ENCODE results near the gene VAT1.

DNA sequence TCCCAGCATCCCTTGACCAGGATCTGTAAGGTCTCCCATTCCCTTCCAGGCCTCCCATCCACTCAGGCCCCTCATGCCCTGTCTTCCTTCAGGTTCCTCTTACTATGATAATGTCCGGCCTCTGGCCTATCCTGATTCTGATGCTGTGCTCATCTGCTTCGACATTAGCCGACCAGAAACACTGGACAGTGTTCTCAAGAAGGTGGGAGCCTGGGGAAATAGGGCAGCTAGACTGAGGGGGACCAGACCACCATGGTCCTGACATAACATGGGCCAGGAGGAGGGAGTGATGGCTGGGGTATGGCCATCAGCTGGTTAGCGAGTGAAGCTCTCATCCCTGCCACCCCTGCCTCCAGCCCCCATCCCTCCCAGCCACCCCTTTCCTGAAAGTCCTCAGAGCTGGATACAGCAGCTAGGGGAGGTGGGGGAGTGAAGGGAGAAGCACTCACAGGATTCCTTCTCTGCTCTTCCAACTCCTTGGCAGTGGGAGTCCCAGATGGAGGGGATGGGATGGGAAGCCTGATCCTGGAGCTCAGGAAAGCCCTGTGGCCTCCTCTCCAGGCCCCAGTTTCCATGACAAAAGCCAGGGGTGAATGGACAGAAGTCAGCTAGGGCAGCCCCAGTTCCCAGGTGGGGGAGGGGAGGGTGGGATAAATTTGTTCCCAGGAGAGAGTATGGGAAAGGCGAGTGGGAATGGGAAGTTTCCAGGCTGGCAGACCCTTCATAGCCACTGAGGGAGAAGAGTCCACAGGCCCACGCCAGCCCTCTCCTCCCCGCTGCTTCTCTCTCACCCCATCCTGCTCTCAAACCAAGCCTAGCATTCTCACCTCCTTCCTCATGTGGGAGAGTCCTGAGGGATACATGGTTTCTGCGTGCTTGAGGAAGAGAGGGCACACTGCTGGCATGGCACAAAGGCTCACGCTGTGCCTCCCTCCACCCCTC lies 5.2 kb upstream of the VAT1 start:
- no peak for TF ChIP-seq CEBPB (IDR thresholded peaks at IDR 0.05)
- TF ChIP-seq, protein P1, sequence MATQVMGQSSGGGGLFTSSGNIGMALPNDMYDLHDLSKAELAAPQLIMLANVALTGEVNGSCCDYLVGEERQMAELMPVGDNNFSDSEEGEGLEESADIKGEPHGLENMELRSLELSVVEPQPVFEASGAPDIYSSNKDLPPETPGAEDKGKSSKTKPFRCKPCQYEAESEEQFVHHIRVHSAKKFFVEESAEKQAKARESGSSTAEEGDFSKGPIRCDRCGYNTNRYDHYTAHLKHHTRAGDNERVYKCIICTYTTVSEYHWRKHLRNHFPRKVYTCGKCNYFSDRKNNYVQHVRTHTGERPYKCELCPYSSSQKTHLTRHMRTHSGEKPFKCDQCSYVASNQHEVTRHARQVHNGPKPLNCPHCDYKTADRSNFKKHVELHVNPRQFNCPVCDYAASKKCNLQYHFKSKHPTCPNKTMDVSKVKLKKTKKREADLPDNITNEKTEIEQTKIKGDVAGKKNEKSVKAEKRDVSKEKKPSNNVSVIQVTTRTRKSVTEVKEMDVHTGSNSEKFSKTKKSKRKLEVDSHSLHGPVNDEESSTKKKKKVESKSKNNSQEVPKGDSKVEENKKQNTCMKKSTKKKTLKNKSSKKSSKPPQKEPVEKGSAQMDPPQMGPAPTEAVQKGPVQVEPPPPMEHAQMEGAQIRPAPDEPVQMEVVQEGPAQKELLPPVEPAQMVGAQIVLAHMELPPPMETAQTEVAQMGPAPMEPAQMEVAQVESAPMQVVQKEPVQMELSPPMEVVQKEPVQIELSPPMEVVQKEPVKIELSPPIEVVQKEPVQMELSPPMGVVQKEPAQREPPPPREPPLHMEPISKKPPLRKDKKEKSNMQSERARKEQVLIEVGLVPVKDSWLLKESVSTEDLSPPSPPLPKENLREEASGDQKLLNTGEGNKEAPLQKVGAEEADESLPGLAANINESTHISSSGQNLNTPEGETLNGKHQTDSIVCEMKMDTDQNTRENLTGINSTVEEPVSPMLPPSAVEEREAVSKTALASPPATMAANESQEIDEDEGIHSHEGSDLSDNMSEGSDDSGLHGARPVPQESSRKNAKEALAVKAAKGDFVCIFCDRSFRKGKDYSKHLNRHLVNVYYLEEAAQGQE (IDR thresholded peaks at IDR 0.05; ENCODE audit: low read depth), result no peak
- no peak for TF ChIP-seq TCF12 (IDR thresholded peaks at IDR 0.05; ENCODE audit: low read depth)
- TF ChIP-seq EGR1 (IDR thresholded peaks at IDR 0.05), result no peak
- TF ChIP-seq, protein P2, sequence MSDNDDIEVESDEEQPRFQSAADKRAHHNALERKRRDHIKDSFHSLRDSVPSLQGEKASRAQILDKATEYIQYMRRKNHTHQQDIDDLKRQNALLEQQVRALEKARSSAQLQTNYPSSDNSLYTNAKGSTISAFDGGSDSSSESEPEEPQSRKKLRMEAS (IDR thresholded peaks at IDR 0.05), result no peak
- TF ChIP-seq, protein P3, sequence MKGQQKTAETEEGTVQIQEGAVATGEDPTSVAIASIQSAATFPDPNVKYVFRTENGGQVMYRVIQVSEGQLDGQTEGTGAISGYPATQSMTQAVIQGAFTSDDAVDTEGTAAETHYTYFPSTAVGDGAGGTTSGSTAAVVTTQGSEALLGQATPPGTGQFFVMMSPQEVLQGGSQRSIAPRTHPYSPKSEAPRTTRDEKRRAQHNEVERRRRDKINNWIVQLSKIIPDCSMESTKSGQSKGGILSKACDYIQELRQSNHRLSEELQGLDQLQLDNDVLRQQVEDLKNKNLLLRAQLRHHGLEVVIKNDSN (IDR thresholded peaks at IDR 0.05), result no peak
